ENCODE results near the gene MEIS2. TPM values are rescaled to one million over a fixed set of nuclear protein-coding genes. Genes with fewer than 3 reads are reported as not detected.
A peak's percentile ranks its signal among the peaks of the same experiment; 100 is the strongest.

The MEIS2 gene
- total RNA-seq, 2 donors from 2014 or later, result 24.3 to 29.8 TPM

DNA sequence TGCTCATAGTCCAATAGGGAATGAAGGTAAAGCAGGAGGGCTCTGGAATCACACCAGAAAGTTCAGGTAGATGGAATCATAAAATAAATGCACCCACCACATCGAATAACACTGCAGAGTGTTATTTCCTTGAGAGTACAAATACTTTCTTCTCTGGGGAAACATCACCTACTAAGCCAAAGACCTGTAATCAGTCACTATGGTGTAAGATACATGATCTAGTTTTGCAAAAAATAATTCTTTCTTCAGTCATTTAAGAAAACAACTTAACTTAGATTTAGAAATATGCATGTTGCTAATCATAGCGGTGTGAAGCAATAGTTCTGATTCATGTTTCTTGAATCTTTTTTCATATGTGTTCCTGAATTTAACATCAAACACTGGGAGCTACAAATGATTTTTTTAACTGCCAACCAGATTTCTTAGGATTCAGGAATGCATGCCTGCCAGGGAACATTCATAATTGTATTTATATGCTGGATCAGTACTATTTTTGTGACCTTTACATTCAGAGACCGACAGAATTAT, 40.2 kb upstream of the MEIS2 start:
- no peak for DNase-seq (ENCODE audit: low spot score)
- no peaks in the 10 kb centered on the region for H3K27me3 ChIP-seq
- no peaks in the 10 kb centered on the region for H3K4me1 ChIP-seq
- TF ChIP-seq, protein P1, sequence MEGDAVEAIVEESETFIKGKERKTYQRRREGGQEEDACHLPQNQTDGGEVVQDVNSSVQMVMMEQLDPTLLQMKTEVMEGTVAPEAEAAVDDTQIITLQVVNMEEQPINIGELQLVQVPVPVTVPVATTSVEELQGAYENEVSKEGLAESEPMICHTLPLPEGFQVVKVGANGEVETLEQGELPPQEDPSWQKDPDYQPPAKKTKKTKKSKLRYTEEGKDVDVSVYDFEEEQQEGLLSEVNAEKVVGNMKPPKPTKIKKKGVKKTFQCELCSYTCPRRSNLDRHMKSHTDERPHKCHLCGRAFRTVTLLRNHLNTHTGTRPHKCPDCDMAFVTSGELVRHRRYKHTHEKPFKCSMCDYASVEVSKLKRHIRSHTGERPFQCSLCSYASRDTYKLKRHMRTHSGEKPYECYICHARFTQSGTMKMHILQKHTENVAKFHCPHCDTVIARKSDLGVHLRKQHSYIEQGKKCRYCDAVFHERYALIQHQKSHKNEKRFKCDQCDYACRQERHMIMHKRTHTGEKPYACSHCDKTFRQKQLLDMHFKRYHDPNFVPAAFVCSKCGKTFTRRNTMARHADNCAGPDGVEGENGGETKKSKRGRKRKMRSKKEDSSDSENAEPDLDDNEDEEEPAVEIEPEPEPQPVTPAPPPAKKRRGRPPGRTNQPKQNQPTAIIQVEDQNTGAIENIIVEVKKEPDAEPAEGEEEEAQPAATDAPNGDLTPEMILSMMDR (IDR thresholded peaks at IDR 0.05), result no peak
- no peaks in the 10 kb centered on the region for H3K9me3 ChIP-seq
- H3K4me3 ChIP-seq, result no peak overlapping the region
- no peak overlapping the region for H3K27ac ChIP-seq
- H3K36me3 ChIP-seq, result no peaks in the 10 kb centered on the region

DNA sequence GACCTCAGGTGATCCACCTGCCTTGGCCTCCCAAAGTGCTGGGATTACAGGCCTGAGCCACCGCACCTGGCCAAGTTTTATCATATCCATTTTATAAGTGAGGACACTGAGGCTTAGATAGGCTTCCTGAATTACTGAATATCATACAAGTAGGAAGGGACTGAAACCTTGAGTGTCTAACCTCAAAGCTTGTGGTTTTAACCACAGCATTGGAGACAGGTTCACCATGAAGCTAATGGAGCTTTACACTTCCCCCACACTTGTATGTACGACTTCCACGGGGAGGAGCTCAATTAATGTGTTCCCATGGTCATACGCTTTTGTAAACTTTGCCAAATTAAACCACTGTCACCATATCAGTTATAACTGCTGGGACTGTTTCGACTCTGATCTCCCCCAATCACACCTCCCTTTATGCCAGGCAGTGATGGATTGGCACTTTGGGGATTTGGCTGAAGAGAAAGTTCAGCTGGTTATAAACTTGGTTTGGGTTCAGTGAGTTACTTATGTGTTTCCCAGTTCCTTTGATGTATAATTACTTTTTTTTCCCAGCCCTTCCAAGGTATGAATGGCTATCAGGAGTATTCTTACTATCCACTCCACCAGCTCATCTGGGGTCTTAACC, 38.4 kb upstream of the MEIS2 start:
- H3K4me3 ChIP-seq, result no peak overlapping the region
- no peak for DNase-seq (ENCODE audit: low spot score)
- no peaks in the 10 kb centered on the region for H3K36me3 ChIP-seq
- TF ChIP-seq, protein P1 (IDR thresholded peaks at IDR 0.05), result no peak
- H3K27me3 ChIP-seq, result no peaks in the 10 kb centered on the region
- H3K27ac ChIP-seq, result no peak overlapping the region
- H3K9me3 ChIP-seq, result no peaks in the 10 kb centered on the region
- no peaks in the 10 kb centered on the region for H3K4me1 ChIP-seq

DNA sequence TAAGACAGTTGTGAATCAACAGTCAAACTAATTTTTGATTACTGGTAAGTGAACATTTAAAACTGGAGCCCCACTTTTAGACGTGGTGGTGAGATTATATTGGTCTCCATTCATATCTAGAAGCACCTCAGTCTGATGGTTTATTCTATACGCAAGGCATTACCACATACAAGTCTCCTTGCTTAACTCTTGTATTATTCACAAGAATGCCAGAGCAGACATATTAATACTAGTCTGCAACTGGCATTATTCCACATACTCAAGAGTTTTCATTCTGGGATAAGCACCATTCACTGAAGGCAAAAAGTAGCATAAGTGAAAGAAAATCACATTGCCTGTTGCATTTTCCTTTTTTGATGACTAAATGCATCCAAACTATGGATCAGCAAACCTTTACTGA, 36.9 kb upstream of the MEIS2 start:
- TF ChIP-seq, protein P1 (IDR thresholded peaks at IDR 0.05), result no peak
- no peak for DNase-seq (ENCODE audit: low spot score)
- Histone ChIP-seq H3K9me3 (no peaks in the 10 kb centered on the region), H3K4me1 (no peaks in the 10 kb centered on the region), H3K27me3 (no peaks in the 10 kb centered on the region), H3K36me3 (no peaks in the 10 kb centered on the region), H3K27ac (no peak overlapping the region), H3K4me3 (no peak overlapping the region)

DNA sequence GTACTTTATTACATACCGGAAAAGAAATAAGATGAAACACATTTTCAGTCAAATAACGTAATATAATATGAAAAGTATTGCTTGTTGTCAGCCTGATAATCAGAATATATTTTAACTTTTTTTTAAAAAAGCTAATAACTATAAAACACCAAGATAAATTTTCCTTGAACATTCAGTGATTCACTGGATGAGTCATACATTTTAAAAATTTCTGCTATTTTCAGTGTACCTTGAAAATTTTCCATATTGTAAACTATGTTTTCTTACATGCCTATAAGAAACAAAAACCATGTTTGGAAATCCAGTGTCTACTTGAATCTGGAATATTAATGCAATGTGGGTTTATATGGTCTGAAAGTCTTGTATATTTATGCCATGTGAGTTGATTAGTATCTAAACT, 36.3 kb upstream of the MEIS2 start:
- Histone ChIP-seq H3K4me3 (no peak overlapping the region), H3K27me3 (no peaks in the 10 kb centered on the region), H3K36me3 (no peaks in the 10 kb centered on the region), H3K4me1 (no peaks in the 10 kb centered on the region), H3K27ac (no peak overlapping the region), H3K9me3 (no peaks in the 10 kb centered on the region)
- TF ChIP-seq, protein P1 (IDR thresholded peaks at IDR 0.05), result no peak
- no peak for DNase-seq (ENCODE audit: low spot score)

DNA sequence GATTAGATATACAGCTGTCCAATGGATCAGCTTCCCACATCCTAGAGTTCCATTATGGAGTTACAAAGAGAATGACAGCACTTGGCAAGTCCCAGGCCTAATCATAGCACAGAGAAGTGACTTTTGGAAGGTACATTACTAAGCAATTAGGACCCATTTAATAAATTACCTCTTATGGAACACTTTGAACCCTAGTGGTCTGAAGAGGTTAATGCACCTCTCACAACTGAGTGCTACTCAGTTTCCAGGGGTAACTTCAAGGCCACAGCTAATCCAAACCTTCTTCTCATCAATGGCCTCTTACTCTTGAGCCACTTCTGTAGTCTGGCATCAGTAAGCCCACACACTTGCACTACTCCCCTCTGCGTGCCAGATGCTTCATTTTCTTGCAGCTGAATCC, 34.9 kb upstream of the MEIS2 start:
- TF ChIP-seq, protein P1 (IDR thresholded peaks at IDR 0.05), result no peak
- H3K4me3 ChIP-seq, result no peak overlapping the region
- H3K27ac ChIP-seq, result no peak overlapping the region
- H3K9me3 ChIP-seq, result no peaks in the 10 kb centered on the region
- DNase-seq (ENCODE audit: low spot score), result no peak
- no peaks in the 10 kb centered on the region for H3K4me1 ChIP-seq
- no peaks in the 10 kb centered on the region for H3K36me3 ChIP-seq
- no peaks in the 10 kb centered on the region for H3K27me3 ChIP-seq

DNA sequence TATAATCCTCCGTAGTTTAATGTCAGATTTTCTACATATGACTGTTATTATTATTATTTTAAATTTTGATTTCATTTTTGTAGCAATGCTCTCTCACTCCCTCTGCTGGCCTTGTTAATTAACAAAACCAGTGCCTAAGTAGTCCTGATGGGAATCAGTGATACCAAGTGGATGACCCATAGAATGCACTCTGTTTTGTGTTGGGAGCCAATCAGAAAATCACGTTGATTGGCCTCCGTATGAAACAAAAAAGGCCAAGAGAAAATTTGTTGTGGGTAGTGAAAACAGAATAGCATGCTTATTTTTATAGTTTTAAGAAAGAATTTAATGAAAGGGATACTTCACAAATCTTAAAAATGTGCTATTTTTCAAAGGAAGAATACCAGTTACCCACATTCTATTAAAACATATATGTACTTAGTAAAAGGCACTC, 34.4 kb upstream of the MEIS2 start:
- Histone ChIP-seq H3K4me1 (no peaks in the 10 kb centered on the region), H3K4me3 (no peak overlapping the region), H3K36me3 (no peaks in the 10 kb centered on the region), H3K27me3 (no peaks in the 10 kb centered on the region), H3K27ac (no peak overlapping the region), H3K9me3 (no peaks in the 10 kb centered on the region)
- DNase-seq (ENCODE audit: low spot score), result no peak
- TF ChIP-seq, protein P1 (IDR thresholded peaks at IDR 0.05), result peak; percentile 39 to 75
